ENCODE measurements around the gene PHETA1. TPM values are rescaled to one million over a fixed set of nuclear protein-coding genes. Genes with fewer than 3 reads are reported as not detected.

The PHETA1 gene
- total RNA-seq, 4 donors from 2014 or later = 6.3 to 16.0 (median 8.2) TPM

DNA sequence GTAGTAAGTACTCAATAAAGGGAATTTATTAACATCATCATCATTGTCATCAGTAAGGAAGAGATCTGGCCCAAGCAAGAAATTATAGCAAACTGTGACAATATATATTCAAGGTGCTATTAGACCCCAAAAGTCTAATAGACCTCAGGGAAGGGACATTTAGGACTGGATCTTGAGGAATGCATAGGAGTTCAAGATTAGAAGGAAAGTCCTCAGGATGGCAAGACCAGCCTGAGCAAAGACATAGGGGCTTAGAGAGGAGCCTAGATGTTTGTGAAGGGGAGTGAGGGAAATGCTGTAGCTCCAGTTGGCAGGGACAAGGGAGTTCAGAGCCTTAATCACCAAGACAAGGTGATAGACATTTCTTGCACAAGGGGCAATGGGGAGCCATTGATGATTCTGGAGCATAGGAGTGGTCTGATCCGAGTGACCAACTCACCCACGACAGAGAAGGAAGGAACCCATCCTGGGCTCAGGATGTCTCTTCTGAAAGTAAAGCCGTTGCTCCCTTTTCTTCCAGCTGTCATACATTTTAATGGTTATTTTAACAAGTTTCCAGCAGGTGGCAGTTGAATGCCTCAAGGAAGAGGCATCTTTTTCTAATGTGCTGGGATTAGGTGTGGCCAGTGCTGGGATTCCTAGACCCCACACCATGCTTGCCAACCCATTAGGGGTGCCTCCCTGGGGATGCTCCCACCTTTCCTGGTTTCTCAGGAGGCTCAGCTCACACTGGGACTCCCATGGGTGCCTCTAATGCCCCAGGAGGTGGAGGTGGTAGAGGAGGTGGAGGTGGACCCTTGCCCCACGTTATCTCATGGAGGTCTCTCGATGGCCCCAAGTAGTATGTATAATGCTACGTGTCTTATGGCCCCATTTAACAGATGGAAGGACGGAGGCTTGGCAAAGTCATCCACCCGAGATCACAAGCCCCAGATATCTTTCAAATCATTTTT lies 37.8 kb downstream of the PHETA1 start:
- Histone ChIP-seq H3K27ac (no peak overlapping the region), H3K9me3 (no peaks in the 10 kb centered on the region), H3K4me1 (no peaks in the 10 kb centered on the region), H3K4me3 (no peak overlapping the region), H3K27me3 (peaks cover 27% of the 10 kb centered on the region), H3K36me3 (no peaks in the 10 kb centered on the region)
- TF ChIP-seq, protein P1, sequence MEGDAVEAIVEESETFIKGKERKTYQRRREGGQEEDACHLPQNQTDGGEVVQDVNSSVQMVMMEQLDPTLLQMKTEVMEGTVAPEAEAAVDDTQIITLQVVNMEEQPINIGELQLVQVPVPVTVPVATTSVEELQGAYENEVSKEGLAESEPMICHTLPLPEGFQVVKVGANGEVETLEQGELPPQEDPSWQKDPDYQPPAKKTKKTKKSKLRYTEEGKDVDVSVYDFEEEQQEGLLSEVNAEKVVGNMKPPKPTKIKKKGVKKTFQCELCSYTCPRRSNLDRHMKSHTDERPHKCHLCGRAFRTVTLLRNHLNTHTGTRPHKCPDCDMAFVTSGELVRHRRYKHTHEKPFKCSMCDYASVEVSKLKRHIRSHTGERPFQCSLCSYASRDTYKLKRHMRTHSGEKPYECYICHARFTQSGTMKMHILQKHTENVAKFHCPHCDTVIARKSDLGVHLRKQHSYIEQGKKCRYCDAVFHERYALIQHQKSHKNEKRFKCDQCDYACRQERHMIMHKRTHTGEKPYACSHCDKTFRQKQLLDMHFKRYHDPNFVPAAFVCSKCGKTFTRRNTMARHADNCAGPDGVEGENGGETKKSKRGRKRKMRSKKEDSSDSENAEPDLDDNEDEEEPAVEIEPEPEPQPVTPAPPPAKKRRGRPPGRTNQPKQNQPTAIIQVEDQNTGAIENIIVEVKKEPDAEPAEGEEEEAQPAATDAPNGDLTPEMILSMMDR (IDR thresholded peaks at IDR 0.05) = peak in 3 of 4 experiments; percentile 32 to 41 (median 40)
- no peak for TF ChIP-seq POLR2AphosphoS5 (IDR thresholded peaks at IDR 0.05)
- WGBS, 2 donors (ENCODE audit: low coverage in 1 of 2) = 43 to 83% methylated on average over 5 to 6 of the region's 8 CpGs
- no peak for ATAC-seq

DNA sequence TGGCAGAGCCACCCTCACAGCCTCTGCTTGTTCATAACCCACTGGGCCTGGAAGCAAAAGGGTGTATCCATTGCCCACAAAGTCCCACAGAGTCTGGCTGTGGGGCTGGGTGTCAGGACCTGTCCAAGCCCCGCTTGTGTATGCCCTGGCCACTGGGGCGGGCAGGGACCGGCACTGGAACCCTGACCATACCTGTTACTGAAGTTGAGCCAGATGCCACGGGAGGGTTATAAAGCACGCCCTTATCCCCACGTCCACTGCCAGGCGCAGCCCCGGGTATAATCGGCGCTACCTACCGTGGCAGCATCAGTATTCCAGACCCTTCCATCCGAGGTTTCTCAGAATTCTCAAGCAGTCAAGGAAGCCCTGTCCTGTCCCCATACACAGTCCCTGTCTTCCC lies 40.8 kb downstream of the PHETA1 start:
- no peaks in the 10 kb centered on the region for H3K36me3 ChIP-seq
- H3K27me3 ChIP-seq = peaks cover 24% of the 10 kb centered on the region
- TF ChIP-seq, protein P1 (IDR thresholded peaks at IDR 0.05) = no peak
- no peak for TF ChIP-seq EP300 (IDR thresholded peaks at IDR 0.05)
- TF ChIP-seq POLR2A (IDR thresholded peaks at IDR 0.05) = no peak
- TF ChIP-seq POLR2AphosphoS5 (IDR thresholded peaks at IDR 0.05) = no peak
- H3K4me1 ChIP-seq = no peaks in the 10 kb centered on the region
- no peak overlapping the region for H3K27ac ChIP-seq
- ATAC-seq = no peak
- H3K4me3 ChIP-seq = no peak overlapping the region
- 91% methylated on average over 8 of the region's 12 CpGs; no CpG with 5 or more reads in 1 of the 2 donors for WGBS, 2 donors (ENCODE audit: low coverage in 1 of 2)
- H3K9me3 ChIP-seq = no peaks in the 10 kb centered on the region

DNA sequence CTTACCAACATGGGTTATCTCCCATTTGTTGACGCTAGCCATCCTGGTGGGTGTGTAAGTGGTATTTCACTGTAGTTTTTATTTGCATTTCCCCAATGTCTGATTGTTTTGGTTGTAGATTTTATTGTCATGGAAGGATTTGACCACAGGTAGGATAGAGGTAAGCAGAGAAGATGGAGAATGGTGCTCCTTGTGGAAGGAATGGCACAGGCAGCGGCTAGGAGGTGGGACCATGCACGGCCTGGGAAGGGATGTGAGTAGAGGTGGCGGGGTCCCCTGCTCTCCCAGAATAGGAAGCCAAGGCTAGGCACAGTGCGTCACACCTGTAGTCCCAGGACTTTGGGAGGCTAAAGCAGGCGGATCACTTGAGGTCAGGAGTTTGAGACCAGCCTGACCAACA lies 41.4 kb downstream of the PHETA1 start:
- Histone ChIP-seq H3K4me1 (no peaks in the 10 kb centered on the region), H3K4me3 (no peak overlapping the region), H3K9me3 (no peaks in the 10 kb centered on the region), H3K36me3 (no peaks in the 10 kb centered on the region), H3K27me3 (peaks cover 21% of the 10 kb centered on the region), H3K27ac (no peak overlapping the region)
- TF ChIP-seq, protein P1 (IDR thresholded peaks at IDR 0.05) = no peak
- TF ChIP-seq EP300 (IDR thresholded peaks at IDR 0.05) (no peak), POLR2A (IDR thresholded peaks at IDR 0.05) (no peak), POLR2AphosphoS5 (IDR thresholded peaks at IDR 0.05) (no peak)
- ATAC-seq = no peak
- WGBS, 2 donors (ENCODE audit: low coverage in 1 of 2) = 79 to 89% methylated on average over 2 to 3 of the region's 6 CpGs

DNA sequence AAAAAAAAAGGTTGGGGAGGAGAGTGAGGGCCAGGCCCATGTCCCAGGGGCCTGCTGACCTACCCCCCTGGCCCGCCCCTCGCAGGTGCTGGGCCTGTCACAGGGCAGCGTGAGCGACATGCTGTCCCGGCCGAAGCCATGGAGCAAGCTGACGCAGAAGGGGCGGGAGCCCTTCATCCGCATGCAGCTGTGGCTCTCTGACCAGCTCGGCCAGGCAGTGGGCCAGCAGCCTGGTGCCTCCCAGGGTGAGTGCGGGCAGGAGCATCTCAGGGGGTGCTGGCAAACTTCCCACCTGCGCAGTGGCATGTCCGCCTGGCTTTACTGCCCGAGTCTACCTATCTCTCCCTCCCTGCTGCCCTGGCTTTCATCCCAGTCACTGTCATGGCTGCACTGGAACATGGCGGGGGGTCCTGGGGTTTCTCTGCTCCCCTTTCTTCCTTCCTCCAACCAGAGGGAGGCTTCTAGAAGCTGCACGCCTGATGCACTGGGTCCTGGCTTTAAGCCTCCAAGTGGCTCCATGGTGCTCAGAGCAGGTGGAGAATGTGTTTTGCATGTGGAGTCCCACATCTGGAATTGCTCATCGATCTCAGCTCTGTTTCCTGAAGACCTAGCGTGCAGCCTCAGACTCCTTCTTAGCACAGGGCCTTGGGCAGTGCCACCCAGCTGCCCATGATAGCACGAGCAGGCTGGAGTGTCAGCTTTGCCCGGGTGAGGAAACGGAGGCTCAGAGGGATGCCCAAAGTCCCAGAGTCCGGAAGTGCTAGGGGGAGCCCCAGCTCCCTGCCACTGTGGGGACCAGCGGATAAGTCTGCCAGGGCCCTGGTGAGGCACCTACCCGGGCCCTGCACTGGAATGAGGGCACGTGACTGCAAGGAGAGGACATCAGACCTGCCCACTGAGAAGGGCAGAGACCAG lies 46.3 kb downstream of the PHETA1 start:
- TF ChIP-seq POLR2A (IDR thresholded peaks at IDR 0.05) (no peak), POLR2AphosphoS5 (IDR thresholded peaks at IDR 0.05) (no peak), EP300 (IDR thresholded peaks at IDR 0.05) (no peak)
- TF ChIP-seq, protein P1 (IDR thresholded peaks at IDR 0.05) = no peak
- peaks cover 31% of the 10 kb centered on the region for H3K27me3 ChIP-seq
- no peak for ATAC-seq
- H3K4me3 ChIP-seq = no peak overlapping the region
- H3K4me1 ChIP-seq = no peaks in the 10 kb centered on the region
- 79% methylated on average over 7 of the region's 25 CpGs; no CpG with 5 or more reads in 1 of the 2 donors for WGBS, 2 donors (ENCODE audit: low coverage in 1 of 2)
- no peaks in the 10 kb centered on the region for H3K9me3 ChIP-seq
- no peak overlapping the region for H3K27ac ChIP-seq
- H3K36me3 ChIP-seq = no peaks in the 10 kb centered on the region
